Measurements from ENCODE around the gene USP17L29.
"Not testable (repeated sequence)": the region's sequence is repeated elsewhere in the genome, so short reads cannot be mapped to it uniquely, and the experiment has no call there.

Gene USP17L29
- long read RNA-seq, donor 1, result 0 reads
- long read RNA-seq, donor 2, result 0 reads
- long read RNA-seq, donor 3, result 0 reads
- long read RNA-seq, donor 4, result 0 reads
- long read RNA-seq, donor 5, result 0 reads
- long read RNA-seq, donor 6, result 0 reads
- long read RNA-seq, donor 7, result 0 reads
- long read RNA-seq, donor 8, result 0 reads

GRCh38 chr4:9353338-9353737, at the start of gene USP17L29:
TSS of gene USP17L29 (plus strand) at chr4:9353638. CDS start at chr4:9353638, 0 bp downstream.
- DNase-seq, result not testable (repeated sequence)

DNA sequence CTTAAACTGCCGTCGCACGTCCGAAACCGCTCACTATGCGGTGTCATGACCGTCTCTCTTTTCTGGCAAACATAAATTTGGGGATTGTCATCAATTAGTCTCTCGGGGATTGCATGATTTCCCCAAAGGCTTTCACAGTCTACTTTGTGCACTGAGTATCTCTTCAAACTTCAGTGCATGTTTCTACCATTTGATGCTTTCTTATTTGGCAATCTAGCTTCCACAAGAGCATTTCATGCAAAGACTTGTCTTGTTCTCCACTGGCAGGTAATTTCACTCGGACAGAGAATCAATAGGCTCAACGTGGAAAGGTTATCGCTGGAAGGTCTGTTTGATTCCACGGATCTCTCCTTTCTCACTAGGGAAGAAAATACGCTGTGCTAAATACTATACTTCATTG, 29.2 kb upstream of the USP17L29 start:
- DNase-seq, result not testable (repeated sequence)

DNA sequence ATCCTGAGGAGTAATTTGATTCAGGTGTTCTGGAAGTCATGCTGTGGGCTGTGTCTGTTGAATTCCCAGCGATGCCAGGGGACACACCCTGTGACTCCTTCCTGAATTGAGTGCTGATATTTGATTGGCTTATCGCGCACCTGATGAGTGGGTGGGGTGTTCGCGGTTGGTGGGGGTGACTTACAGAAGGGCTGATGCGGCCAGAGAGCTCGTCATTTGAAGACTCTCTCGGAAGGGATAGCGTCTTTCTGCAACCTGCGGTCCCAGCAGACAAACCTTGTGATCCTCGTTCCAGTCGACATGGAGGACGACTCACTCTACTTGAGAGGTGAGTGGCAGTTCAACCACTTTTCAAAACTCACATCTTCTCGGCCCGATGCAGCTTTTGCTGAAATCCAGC, 28.6 kb upstream of the USP17L29 start, which contains the start of gene USP17L24:
Gene USP17L24 (plus strand): TSS at position 301 of the 400 bp plus-strand sequence. CDS start 0 bp downstream, at position 301.
- not testable (repeated sequence) for DNase-seq

DNA sequence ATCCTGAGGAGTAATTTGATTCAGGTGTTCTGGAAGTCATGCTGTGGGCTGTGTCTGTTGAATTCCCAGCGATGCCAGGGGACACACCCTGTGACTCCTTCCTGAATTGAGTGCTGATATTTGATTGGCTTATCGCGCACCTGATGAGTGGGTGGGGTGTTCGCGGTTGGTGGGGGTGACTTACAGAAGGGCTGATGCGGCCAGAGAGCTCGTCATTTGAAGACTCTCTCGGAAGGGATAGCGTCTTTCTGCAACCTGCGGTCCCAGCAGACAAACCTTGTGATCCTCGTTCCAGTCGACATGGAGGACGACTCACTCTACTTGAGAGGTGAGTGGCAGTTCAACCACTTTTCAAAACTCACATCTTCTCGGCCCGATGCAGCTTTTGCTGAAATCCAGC, 23.8 kb upstream of the USP17L29 start, which contains the start of gene USP17L25:
Gene USP17L25 (plus strand): TSS at position 301 of the 400 bp plus-strand sequence. CDS start 0 bp downstream, at position 301.
- DNase-seq, result not testable (repeated sequence)

- DNase-seq, result not testable (repeated sequence)
These were observed 19.1 kb upstream of the USP17L29 start, which contains the start of gene USP17L26 for GRCh38 chr4:9334358-9334757. TSS of gene USP17L26 (plus strand) at chr4:9334658. CDS start at chr4:9334658, 0 bp downstream.

DNA sequence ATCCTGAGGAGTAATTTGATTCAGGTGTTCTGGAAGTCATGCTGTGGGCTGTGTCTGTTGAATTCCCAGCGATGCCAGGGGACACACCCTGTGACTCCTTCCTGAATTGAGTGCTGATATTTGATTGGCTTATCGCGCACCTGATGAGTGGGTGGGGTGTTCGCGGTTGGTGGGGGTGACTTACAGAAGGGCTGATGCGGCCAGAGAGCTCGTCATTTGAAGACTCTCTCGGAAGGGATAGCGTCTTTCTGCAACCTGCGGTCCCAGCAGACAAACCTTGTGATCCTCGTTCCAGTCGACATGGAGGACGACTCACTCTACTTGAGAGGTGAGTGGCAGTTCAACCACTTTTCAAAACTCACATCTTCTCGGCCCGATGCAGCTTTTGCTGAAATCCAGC, 14.3 kb upstream of the USP17L29 start, which contains the start of gene USP17L5:
Gene USP17L5 (plus strand): TSS at position 301 of the 400 bp plus-strand sequence. CDS start 0 bp downstream, at position 301.
- not testable (repeated sequence) for DNase-seq

DNA sequence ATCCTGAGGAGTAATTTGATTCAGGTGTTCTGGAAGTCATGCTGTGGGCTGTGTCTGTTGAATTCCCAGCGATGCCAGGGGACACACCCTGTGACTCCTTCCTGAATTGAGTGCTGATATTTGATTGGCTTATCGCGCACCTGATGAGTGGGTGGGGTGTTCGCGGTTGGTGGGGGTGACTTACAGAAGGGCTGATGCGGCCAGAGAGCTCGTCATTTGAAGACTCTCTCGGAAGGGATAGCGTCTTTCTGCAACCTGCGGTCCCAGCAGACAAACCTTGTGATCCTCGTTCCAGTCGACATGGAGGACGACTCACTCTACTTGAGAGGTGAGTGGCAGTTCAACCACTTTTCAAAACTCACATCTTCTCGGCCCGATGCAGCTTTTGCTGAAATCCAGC, 9.6 kb upstream of the USP17L29 start, which contains the start of gene USP17L27:
Gene USP17L27 (plus strand): TSS at position 301 of the 400 bp plus-strand sequence. CDS start 0 bp downstream, at position 301.
- not testable (repeated sequence) for DNase-seq

DNA sequence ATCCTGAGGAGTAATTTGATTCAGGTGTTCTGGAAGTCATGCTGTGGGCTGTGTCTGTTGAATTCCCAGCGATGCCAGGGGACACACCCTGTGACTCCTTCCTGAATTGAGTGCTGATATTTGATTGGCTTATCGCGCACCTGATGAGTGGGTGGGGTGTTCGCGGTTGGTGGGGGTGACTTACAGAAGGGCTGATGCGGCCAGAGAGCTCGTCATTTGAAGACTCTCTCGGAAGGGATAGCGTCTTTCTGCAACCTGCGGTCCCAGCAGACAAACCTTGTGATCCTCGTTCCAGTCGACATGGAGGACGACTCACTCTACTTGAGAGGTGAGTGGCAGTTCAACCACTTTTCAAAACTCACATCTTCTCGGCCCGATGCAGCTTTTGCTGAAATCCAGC, 4.8 kb upstream of the USP17L29 start, which contains the start of gene USP17L28:
Gene USP17L28 (plus strand): TSS at position 301 of the 400 bp plus-strand sequence. CDS start 0 bp downstream, at position 301.
- not testable (repeated sequence) for DNase-seq

DNA sequence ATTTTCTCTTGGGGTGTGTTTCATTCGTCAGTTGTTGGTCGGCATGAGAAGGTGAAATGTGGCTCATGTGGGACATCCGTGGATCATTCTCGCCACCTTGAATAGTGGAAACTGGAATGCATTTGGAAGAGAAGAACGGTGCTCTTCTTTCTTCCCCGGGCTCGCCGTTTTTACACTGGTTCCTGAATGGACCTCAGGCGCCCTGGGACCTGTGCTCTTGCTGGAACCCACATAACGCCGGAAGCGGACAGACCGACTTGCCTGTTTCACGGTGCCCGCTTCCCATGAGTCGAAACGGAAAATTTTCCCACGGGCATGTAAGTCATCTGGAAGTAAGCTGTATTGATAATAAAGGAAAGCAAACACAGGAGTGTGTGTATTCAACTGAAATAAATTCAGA, 2.6 kb upstream of the USP17L29 start:
- not testable (repeated sequence) for DNase-seq

DNA sequence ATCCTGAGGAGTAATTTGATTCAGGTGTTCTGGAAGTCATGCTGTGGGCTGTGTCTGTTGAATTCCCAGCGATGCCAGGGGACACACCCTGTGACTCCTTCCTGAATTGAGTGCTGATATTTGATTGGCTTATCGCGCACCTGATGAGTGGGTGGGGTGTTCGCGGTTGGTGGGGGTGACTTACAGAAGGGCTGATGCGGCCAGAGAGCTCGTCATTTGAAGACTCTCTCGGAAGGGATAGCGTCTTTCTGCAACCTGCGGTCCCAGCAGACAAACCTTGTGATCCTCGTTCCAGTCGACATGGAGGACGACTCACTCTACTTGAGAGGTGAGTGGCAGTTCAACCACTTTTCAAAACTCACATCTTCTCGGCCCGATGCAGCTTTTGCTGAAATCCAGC, 9.4 kb downstream of the USP17L29 start, which contains the start of gene USP17L30:
Gene USP17L30 (plus strand): TSS at position 301 of the 400 bp plus-strand sequence. CDS start 0 bp downstream, at position 301.
- not testable (repeated sequence) for DNase-seq

DNA sequence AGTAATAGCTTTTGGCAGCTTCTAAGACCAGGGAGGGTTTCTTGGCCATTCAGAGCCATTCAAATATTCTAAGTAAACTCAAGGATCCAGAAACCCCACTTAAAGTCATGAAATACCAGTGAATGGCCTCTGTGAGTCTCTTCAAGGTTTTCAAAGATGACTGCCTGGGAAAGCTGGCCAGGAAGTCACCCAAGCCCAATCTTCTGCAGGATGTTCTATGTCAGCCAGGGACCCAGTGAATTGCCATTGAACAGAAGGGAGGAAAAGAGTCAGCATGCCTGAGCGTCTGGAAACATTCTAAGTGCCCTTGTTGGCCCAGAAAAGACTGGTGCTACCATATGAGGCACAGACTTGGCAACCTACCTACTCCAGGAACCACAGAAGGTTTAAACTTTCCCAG, 26.4 kb downstream of the USP17L29 start:
- not testable (repeated sequence) for DNase-seq

GRCh38 chr4:9381012-9381534, 27.6 kb downstream of the USP17L29 start:
- DNase-seq, result peak; percentile 68

DNA sequence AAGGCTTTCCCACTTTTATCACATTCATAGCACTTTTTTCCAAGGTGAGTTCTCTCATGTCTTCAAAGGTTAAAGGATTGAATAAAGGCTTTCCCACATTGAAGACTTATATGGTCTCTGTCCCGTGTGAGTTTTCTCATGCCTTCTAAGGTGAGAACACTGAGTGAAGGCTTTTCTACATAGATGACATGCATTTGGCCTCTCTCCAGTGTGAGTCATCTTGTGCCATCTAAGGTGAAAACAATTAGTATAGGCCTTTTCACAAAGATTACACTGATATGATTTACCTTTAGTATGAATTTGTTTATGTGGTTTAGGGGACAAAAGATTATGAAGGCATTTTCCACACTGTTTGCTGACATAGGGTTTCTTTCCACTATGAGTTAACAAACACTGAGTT, 30.7 kb downstream of the USP17L29 start:
- no peak for DNase-seq

GRCh38 chr4:9389001-9389400, 35.6 kb downstream of the USP17L29 start:
- not testable (repeated sequence) for DNase-seq
